Measurements from ENCODE around the gene AACS. TPM values are rescaled to one million over a fixed set of nuclear protein-coding genes. Genes with fewer than 3 reads are reported as not detected.

Gene AACS
- total and polyA plus RNA-seq, 2 donors (not counting 1 experiment from before 2014, with no cell fraction given): 6.1 to 20.8 TPM

- Histone ChIP-seq H4K20me1 (ENCODE audit: control insufficient read depth, insufficient read depth, low read length, poor library complexity, severe bottlenecking) (no peaks in the 10 kb centered on the region), H3K9ac (ENCODE audit: low read length) (no peak overlapping the region), H3K79me2 (ENCODE audit: control insufficient read depth, insufficient read depth, low read length) (no peaks in the 10 kb centered on the region), H3K9me3 (ENCODE audit: control extremely low read depth in 1 of 3, control insufficient read depth in 2 of 3, insufficient read depth in 1 of 3, low read length in 2 of 3) (no peaks in the 10 kb centered on the region), H3K27ac (ENCODE audit: low read length in 2 of 2) (no peak overlapping the region), H3K36me3 (replicated peaks in 1 of 2; ENCODE audit: control extremely low read depth in 1 of 2, control insufficient read depth in 1 of 2, extremely low read depth in 1 of 2, insufficient read depth in 2 of 2, low read length in 1 of 2) (no peaks in the 10 kb centered on the region), H3K4me1 (ENCODE audit: control insufficient read depth in 2 of 2, insufficient read depth in 2 of 2, low read length in 2 of 2) (no peaks in the 10 kb centered on the region), H2AFZ (ENCODE audit: insufficient read depth, low read depth, low read length, poor library complexity, severe bottlenecking) (no peak overlapping the region), H3K4me3 (ENCODE audit: control extremely low read depth in 1 of 5, extremely low read depth in 1 of 5, insufficient read depth in 1 of 5, low read depth in 2 of 5, low read length in 4 of 5) (no peak overlapping the region), H3K4me2 (replicated peaks; ENCODE audit: low read depth, low read length, poor library complexity, severe bottlenecking) (no peak overlapping the region), H3K27me3 (replicated peaks in 1 of 4; ENCODE audit: control extremely low read depth in 1 of 4, control insufficient read depth in 3 of 4, insufficient read depth in 4 of 4, low read length in 3 of 4) (no peaks in the 10 kb centered on the region)
- no peak for DNase-seq
- no peak for ATAC-seq (ENCODE audit: low read depth)
- H3K27me3 Mint-ChIP-seq: no peaks in the 10 kb centered on the region
- H3K9me3 Mint-ChIP-seq (ENCODE audit: insufficient read depth): no peaks in the 10 kb centered on the region
- H3K4me3 Mint-ChIP-seq: no peak overlapping the region
- ChIA-PET POLR2A (no interaction called here), CTCF (no interaction called here)
- no peak overlapping the region for H3K27ac Mint-ChIP-seq
- 93% methylated on average over 16 of the region's 18 CpGs for WGBS (ENCODE audit: insufficient coverage)
- intact Hi-C loops (cut with micrococcal nuclease): no loop called here
- no peaks in the 10 kb centered on the region for H3K4me1 Mint-ChIP-seq
- no peak for TF ChIP-seq CTCF (IDR thresholded peaks at IDR 0.05)
- no peak for TF ChIP-seq EZH2 (IDR thresholded peaks at IDR 0.05; ENCODE audit: borderline replicate concordance, insufficient read depth, low read depth, low read length, poor library complexity, severe bottlenecking)
Measured at GRCh38 chr12:125128439-125129178, 63.4 kb downstream of the AACS start.

- Histone ChIP-seq H2AFZ (ENCODE audit: insufficient read depth, low read depth, low read length, poor library complexity, severe bottlenecking) (no peak overlapping the region), H3K9me3 (ENCODE audit: control extremely low read depth in 1 of 3, control insufficient read depth in 2 of 3, insufficient read depth in 1 of 3, low read length in 2 of 3) (no peaks in the 10 kb centered on the region), H3K9ac (ENCODE audit: low read length) (no peak overlapping the region), H3K27me3 (replicated peaks in 1 of 4; ENCODE audit: control extremely low read depth in 1 of 4, control insufficient read depth in 3 of 4, insufficient read depth in 4 of 4, low read length in 3 of 4) (no peaks in the 10 kb centered on the region), H3K4me3 (ENCODE audit: control extremely low read depth in 1 of 5, extremely low read depth in 1 of 5, insufficient read depth in 1 of 5, low read depth in 2 of 5, low read length in 4 of 5) (no peak overlapping the region), H3K36me3 (replicated peaks in 1 of 2; ENCODE audit: control extremely low read depth in 1 of 2, control insufficient read depth in 1 of 2, extremely low read depth in 1 of 2, insufficient read depth in 2 of 2, low read length in 1 of 2) (no peaks in the 10 kb centered on the region), H3K4me2 (replicated peaks; ENCODE audit: low read depth, low read length, poor library complexity, severe bottlenecking) (no peak overlapping the region), H3K4me1 (ENCODE audit: control insufficient read depth in 2 of 2, insufficient read depth in 2 of 2, low read length in 2 of 2) (no peaks in the 10 kb centered on the region), H3K79me2 (ENCODE audit: control insufficient read depth, insufficient read depth, low read length) (no peaks in the 10 kb centered on the region), H4K20me1 (ENCODE audit: control insufficient read depth, insufficient read depth, low read length, poor library complexity, severe bottlenecking) (no peaks in the 10 kb centered on the region), H3K27ac (ENCODE audit: low read length in 2 of 2) (no peak overlapping the region)
- Mint-ChIP-seq H3K27me3 (no peaks in the 10 kb centered on the region), H3K27ac (no peak overlapping the region), H3K4me3 (no peak overlapping the region), H3K9me3 (ENCODE audit: insufficient read depth) (no peaks in the 10 kb centered on the region), H3K4me1 (no peaks in the 10 kb centered on the region)
- ATAC-seq (ENCODE audit: low read depth) (no peak), DNase-seq (no peak)
- no peak for TF ChIP-seq EZH2 (IDR thresholded peaks at IDR 0.05; ENCODE audit: borderline replicate concordance, insufficient read depth, low read depth, low read length, poor library complexity, severe bottlenecking)
- no peak for TF ChIP-seq CTCF (IDR thresholded peaks at IDR 0.05)
- ChIA-PET CTCF (no interaction called here), POLR2A (no interaction called here)
- 97% methylated on average over 6 of the region's 10 CpGs for WGBS (ENCODE audit: insufficient coverage)
- intact Hi-C loops (cut with micrococcal nuclease): no loop called here
Measured at GRCh38 chr12:125129179-125129571, 63.9 kb downstream of the AACS start.
